Activated T-helper 2 cell treated with anti-CD3 and anti-CD28 coated beads, Interferon-gamma antibody, Interleukin-2, Interleukin-4, amounts not matched to agents 10 μg/mL and 5 μg/mL and 100 μg/mL, durations not matched to agents 14 hours and 24 hours and 36 hours (primary cell): ENCODE data around the gene SOBP. TPM values are rescaled to one million over a fixed set of nuclear protein-coding genes. Genes with fewer than 3 reads are reported as not detected.
A peak's percentile ranks its signal among the peaks of the same experiment; 100 is the strongest.
"Not testable (repeated sequence)": the region's sequence is repeated elsewhere in the genome, so short reads cannot be mapped to it uniquely, and the experiment has no call there.

Experiments used
- DNase-seq: peaks from one replicate; pipeline ENCODE4 v3.0.0; 2021; ENCODE audit warnings: low spot score
- H3K27ac Mint-ChIP-seq: one replicate; pipeline ENCODE4 v1.8.0; 2021; ENCODE audit warnings: mixed read lengths
- H3K27me3 Mint-ChIP-seq: one replicate; pipeline ENCODE4 v1.8.0; 2021; ENCODE audit warnings: low read depth, mixed read lengths
- H3K36me3 Mint-ChIP-seq: one replicate; pipeline ENCODE4 v1.8.0; 2021; ENCODE audit warnings: low read depth, mixed read lengths
- H3K4me1 Mint-ChIP-seq: one replicate; pipeline ENCODE4 v1.8.0; 2021; ENCODE audit warnings: low read depth, mixed read lengths
- H3K4me3 Mint-ChIP-seq: one replicate; pipeline ENCODE4 v1.8.0; 2021; ENCODE audit warnings: low read depth, mild to moderate bottlenecking, moderate library complexity, mixed read lengths
- H3K9me3 Mint-ChIP-seq: one replicate; pipeline ENCODE4 v1.8.0; 2021; ENCODE audit warnings: mixed read lengths
- intact Hi-C: fragments of 100-400 bp; cut with micrococcal nuclease; formaldehyde crosslinking; loops from one replicate; pipeline ENCODE4 v1.15.1; 2023
- total RNA-seq: library from RNA; stranded (reverse); gene quantifications from 2 replicates; pipeline ENCODE4 v1.2.3, GENCODE V29; 2022

Gene SOBP
- total RNA-seq, 1 donor from 2014 or later, result 0.18 TPM

DNA sequence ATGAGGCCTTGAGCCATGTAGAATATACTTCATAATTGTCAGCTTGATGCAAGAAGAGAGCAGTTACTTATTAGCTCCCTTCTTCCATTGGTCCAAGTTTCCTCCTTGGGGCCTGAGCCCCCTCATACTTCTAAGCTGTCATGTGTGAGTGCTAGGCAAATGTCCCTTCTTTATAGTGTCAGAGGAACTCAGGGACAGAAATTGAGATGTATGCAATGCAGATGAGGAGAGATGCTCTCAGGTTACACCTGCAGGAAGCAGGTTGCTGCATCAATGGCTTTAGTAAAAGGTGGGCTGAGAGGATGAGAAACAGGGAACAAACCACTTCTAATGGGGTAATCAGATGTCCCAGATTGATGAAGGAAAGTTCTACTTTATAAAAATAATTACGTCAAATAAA is 23.9 kb upstream of the SOBP start:
- intact Hi-C loops, result no loop called here
- DNase-seq, result no peak
- Mint-ChIP-seq H3K4me1 (no peaks in the 10 kb centered on the region), H3K4me3 (no peak overlapping the region), H3K27me3 (peaks cover 24% of the 10 kb centered on the region), H3K36me3 (no peaks in the 10 kb centered on the region), H3K27ac (no peak overlapping the region), H3K9me3 (no peaks in the 10 kb centered on the region)

DNA sequence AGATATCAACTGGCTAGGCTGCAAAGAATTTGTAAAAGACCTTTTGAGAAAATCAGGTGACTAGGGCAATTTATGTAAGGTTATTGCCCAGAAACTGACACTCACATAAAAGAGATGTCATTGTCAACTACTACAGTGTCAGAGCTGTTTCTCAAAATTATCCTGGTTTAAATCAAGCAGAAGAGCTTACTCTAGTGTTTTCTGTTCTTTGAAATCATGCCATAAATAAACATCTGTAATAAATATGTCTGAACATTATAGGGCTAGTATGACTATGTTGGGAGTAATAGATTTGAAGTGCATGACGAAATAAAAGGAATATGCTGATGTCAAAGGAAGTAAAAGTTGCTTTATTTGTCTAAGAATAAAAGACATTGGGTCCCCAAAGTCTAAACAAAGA is 19.6 kb upstream of the SOBP start:
- no peak overlapping the region for H3K4me3 Mint-ChIP-seq

DNA sequence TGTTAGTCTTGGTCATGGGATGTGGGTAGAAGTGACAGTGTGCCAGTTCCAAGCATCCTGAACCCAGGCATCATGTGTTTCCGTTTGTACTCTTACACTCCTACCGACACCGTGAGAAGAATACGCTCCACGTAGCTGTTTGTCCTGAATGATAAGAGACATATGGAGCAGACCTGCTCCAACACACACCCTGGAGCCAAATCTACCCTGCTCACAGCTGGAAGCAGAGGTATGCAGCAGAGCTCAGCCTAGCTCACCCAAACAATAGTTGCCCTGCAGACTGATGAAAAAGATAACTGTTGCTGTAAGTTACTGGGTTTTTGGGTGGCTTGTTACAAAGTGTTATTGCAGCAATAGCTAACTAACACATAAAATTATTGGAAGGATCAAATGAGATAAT is 16.3 kb upstream of the SOBP start:
- Mint-ChIP-seq H3K36me3 (no peaks in the 10 kb centered on the region), H3K4me3 (no peak overlapping the region), H3K27ac (no peak overlapping the region), H3K9me3 (no peaks in the 10 kb centered on the region), H3K4me1 (no peaks in the 10 kb centered on the region), H3K27me3 (peaks cover 25% of the 10 kb centered on the region)
- no peak for DNase-seq
- intact Hi-C loops, result no loop called here

More for the DNA sequence above, 19.6 kb upstream of the SOBP start:
- intact Hi-C loops, result no loop called here
- no peaks in the 10 kb centered on the region for H3K36me3 Mint-ChIP-seq
- no peaks in the 10 kb centered on the region for H3K4me1 Mint-ChIP-seq
- peaks cover 37% of the 10 kb centered on the region for H3K27me3 Mint-ChIP-seq
- DNase-seq, result no peak
- no peak overlapping the region for H3K27ac Mint-ChIP-seq
- no peaks in the 10 kb centered on the region for H3K9me3 Mint-ChIP-seq

DNA sequence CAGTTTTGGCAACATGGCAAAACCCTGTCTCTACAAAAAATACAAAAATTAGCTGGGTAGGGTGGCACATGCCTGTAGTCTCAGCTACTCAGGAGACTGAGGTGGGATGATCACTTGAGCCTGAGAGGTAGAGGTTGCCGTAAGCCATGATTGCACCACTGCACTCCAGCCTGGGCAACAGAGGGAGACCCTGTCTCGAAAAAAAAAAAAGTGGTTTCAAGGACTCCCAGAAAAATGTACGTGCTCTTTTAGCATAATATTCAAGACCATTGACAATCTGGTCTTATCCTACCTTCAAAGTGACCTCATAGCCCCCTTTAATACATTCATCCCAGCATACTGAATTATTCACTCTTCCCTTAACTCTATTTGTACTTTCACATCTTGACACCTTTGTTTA is 14.6 kb upstream of the SOBP start:
- H3K27me3 Mint-ChIP-seq, result peaks cover 28% of the 10 kb centered on the region
- intact Hi-C loops, H3K9me3 Mint-ChIP-seq, H3K36me3 Mint-ChIP-seq, H3K27ac Mint-ChIP-seq, H3K4me1 Mint-ChIP-seq, DNase-seq, H3K4me3 Mint-ChIP-seq: not testable (repeated sequence)

DNA sequence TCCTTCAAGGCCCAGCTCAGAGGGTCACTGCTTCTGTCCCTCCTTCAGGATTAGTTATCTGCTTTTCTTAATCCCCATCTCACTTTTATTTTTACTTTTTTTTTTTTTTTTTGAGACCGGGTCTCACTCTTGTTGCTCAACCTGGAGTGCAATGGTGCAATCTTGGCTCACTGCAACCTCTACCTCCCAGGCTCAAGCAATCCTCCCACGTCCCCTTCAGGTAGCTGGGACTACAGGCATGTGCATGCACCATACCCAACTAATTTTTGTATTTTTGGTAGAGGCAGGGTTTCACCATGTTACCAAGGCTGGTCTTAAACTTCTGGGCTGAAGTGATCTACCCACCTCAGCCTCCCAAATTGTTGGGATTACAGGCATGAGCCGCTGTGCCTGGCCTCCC is 14.1 kb upstream of the SOBP start:
- H3K27ac Mint-ChIP-seq, intact Hi-C loops, H3K4me3 Mint-ChIP-seq, H3K4me1 Mint-ChIP-seq, DNase-seq, H3K36me3 Mint-ChIP-seq, H3K9me3 Mint-ChIP-seq: not testable (repeated sequence)
- H3K27me3 Mint-ChIP-seq, result peaks cover 32% of the 10 kb centered on the region

DNA sequence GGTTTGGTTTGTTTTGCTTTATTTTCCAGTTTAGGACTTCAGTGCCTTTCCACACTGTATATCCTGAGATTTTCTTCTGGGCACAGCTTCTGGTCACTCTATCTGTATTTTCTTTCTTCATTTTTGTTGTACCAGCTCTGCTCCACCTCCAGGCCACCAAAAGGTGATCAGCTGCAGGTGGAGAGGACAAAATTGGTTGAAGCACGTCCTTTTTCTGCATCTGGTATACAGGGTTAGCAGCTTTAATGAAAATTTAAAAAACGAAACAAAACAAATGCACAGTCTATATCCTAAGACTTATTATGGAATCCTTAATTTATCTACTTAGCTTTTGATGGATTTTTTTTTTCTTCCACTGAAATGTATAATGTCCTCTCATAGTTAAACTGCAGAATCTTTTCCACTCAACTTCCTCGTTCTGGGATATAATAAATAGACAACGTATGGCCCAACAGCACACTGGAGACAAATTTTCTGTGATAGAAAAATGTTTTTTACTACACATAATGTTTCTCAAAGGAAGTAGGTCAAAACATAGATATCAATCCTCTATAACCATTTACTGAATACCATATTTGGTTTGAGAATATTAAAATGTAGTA is 10.7 kb upstream of the SOBP start:
- H3K27me3 Mint-ChIP-seq, result peaks cover 38% of the 10 kb centered on the region
- H3K27ac Mint-ChIP-seq, result no peak overlapping the region
- H3K4me1 Mint-ChIP-seq, result no peaks in the 10 kb centered on the region
- no peak overlapping the region for H3K4me3 Mint-ChIP-seq
- intact Hi-C loops, result no loop called here
- H3K9me3 Mint-ChIP-seq, result no peaks in the 10 kb centered on the region
- DNase-seq, result no peak
- H3K36me3 Mint-ChIP-seq, result no peaks in the 10 kb centered on the region

DNA sequence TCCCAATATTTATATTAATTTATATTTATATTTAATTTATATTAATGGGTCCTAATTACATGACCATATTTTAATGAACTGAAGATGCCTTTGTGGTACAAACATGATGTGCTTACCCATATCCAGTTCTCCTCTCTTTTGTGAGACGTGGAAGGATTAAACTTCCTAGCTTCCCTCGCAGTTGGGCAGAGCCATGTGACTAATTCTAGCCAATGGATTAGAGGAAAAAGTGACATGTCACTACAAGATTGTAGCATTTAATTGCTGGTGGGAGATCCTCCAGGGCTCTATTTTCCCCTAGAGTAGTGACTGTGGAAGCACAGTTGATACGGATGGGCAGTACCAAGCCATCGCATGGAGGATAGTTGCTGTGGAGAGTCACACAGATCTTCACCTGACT is 4.8 kb upstream of the SOBP start:
- Mint-ChIP-seq H3K4me1 (peaks cover 12% of the 10 kb centered on the region), H3K27me3 (peaks cover 62% of the 10 kb centered on the region), H3K36me3 (no peaks in the 10 kb centered on the region), H3K27ac (no peak overlapping the region), H3K4me3 (no peak overlapping the region), H3K9me3 (no peaks in the 10 kb centered on the region)
- intact Hi-C loops, result loop anchor here (10.0 kb wide), 2 partner anchors 170 to 370 kb away; partner anchors contain the start of gene BEND3
- no peak for DNase-seq

DNA sequence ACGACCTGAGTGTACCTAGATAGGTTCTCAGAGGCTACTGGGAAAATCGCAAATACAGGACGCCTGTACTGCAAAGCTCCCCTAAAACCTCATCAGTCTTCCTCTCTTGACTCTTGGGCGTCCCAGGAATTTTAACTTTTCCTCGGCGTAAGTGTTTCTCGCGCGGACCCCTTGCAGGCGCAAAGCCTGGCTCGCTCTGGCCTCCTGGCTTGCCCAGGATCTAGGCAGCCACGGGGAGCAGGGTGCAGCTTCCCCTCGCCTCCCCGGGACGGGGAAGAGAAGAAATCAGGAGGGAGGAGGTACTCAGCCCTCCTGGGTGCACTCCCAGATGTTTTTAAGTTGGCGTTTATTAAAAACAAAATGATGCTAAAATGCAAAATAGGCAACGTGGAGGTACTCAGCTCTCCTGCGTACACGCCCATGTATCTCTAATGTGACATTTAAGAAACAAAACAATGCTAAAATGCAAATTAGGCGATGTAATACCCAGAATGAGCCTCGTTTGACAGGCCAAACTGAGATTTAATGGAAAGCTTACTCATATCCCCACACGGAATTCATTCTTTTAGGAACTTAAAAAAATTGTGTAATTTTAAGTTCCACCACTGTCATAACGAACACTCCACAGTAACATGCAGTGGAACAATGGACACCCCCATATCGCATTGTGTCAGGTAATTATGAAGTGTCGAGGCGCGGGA is 1.6 kb upstream of the SOBP start:
- Mint-ChIP-seq H3K9me3 (no peaks in the 10 kb centered on the region), H3K4me1 (peaks cover 20% of the 10 kb centered on the region), H3K4me3 (peak overlapping the region; percentile 88), H3K36me3 (no peaks in the 10 kb centered on the region), H3K27me3 (peaks cover 52% of the 10 kb centered on the region), H3K27ac (no peak overlapping the region)
- intact Hi-C loops, result loop anchor here (2.0 to 10.0 kb wide), 3 partner anchors 30 to 374 kb away; partner anchors contain the start of genes BEND3 and PDSS2
- DNase-seq, result no peak

DNA sequence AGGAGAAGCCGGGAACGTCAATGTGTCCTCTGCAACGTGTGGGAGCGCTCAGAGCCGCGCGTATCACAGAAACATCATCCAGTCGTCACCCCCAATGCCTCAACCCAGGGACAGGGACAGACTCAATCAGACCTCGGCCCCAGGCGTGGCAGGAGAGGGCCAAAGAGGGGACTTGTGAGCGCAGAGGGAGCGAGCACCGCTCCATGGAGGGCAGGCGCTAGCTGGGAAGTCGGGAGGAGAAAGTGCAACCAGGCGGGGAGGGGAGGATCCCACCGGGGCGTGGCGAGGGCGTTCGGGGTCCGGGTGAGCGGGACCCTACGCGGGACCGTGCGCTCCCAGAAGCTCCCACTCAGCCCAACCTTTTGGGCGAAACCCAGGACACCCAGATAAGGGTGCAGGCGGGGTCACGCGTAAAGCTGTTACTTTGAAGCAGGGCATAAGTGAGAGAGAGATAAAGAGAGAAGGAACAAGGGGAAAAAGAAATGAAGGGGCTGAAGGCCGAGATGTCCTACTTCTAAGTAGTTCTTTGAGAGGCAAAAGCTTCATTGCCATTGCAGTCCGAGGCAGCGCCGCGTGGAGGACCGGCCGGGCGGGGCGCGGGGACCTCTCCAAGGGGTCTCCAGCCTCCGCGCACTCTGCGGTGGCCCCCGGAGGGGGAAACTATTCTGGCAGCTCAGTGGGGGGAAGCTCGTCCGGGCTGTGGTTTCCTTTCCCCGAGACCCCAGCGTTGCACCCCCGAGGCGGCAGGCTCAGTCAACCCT is 862 bp upstream of the SOBP start:
- intact Hi-C loops, result loop anchor here (2.0 to 10.0 kb wide), 3 partner anchors 30 to 374 kb away; partner anchors contain the start of genes BEND3 and PDSS2
- peaks cover 20% of the 10 kb centered on the region for H3K4me1 Mint-ChIP-seq
- no peak overlapping the region for H3K27ac Mint-ChIP-seq
- peaks cover 47% of the 10 kb centered on the region for H3K27me3 Mint-ChIP-seq
- no peaks in the 10 kb centered on the region for H3K9me3 Mint-ChIP-seq
- DNase-seq, result no peak
- peak overlapping the region; percentile 88 for H3K4me3 Mint-ChIP-seq
- H3K36me3 Mint-ChIP-seq, result no peaks in the 10 kb centered on the region

DNA sequence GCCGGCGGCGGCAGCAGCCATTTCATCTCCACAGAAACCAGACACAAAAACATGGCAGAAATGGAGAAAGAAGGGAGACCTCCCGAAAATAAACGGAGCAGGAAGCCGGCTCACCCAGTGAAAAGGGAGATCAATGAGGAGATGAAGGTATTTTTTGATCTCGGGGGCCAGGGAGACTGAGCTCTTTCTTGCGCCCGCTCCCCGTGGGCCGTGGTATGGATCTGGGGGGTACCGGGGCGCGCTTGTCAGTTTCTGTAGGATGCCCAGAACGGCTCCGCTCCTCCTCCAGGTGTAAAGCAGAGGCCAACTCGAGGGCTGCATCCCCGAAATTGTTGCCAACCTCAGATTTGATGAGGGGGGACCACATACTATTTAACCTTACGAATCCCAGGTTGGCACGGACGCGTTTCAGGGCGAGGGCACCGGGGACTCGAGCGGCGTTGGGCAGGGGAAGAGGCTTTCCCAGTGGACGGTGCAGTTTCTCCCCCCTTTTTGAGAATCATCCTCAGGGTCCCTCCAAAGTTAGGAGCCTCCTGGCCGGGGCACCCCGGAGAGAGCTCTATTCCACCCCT is 735 bp downstream of the SOBP start:
- H3K27ac Mint-ChIP-seq, result no peak overlapping the region
- H3K4me1 Mint-ChIP-seq, result peaks cover 20% of the 10 kb centered on the region
- no peak for DNase-seq
- H3K4me3 Mint-ChIP-seq, result peak overlapping the region; percentile 80
- H3K9me3 Mint-ChIP-seq, result no peaks in the 10 kb centered on the region
- peaks cover 47% of the 10 kb centered on the region for H3K27me3 Mint-ChIP-seq
- no peaks in the 10 kb centered on the region for H3K36me3 Mint-ChIP-seq
- intact Hi-C loops, result loop anchor here (5.0 to 10.0 kb wide), 3 partner anchors 144 to 672 kb away; no protein-coding TSS in a partner anchor

DNA sequence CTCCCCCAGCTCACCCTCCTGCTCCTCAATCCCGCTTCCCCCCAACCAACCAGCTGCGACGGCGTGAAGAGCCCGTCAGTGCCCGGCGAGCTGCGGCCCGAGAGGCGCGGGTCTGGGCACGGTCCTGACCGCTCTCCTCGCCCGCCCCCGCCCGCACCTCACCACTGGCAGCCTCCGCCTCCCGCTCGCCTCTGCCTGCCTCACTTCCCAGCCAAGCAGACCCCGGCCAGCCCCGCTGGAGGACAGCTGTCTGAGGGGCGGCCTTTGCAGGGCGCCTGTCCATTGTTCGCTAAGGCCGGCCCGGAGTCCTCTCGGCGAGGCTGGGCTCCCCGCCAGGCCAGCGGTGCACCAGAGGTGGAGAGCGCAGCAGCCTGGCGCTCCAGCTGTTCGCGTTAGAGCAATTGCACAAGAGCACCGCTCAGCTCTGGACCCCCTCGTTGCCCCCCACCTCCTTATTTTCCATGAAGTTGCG is 1.3 kb downstream of the SOBP start:
- peaks cover 20% of the 10 kb centered on the region for H3K4me1 Mint-ChIP-seq
- H3K27me3 Mint-ChIP-seq, result peaks cover 49% of the 10 kb centered on the region
- H3K9me3 Mint-ChIP-seq, result no peaks in the 10 kb centered on the region
- intact Hi-C loops, result loop anchor here (5.0 to 10.0 kb wide), 3 partner anchors 144 to 671 kb away; no protein-coding TSS in a partner anchor
- no peaks in the 10 kb centered on the region for H3K36me3 Mint-ChIP-seq
- no peak for DNase-seq
- H3K4me3 Mint-ChIP-seq, result peak overlapping the region; percentile 80
- H3K27ac Mint-ChIP-seq, result no peak overlapping the region

DNA sequence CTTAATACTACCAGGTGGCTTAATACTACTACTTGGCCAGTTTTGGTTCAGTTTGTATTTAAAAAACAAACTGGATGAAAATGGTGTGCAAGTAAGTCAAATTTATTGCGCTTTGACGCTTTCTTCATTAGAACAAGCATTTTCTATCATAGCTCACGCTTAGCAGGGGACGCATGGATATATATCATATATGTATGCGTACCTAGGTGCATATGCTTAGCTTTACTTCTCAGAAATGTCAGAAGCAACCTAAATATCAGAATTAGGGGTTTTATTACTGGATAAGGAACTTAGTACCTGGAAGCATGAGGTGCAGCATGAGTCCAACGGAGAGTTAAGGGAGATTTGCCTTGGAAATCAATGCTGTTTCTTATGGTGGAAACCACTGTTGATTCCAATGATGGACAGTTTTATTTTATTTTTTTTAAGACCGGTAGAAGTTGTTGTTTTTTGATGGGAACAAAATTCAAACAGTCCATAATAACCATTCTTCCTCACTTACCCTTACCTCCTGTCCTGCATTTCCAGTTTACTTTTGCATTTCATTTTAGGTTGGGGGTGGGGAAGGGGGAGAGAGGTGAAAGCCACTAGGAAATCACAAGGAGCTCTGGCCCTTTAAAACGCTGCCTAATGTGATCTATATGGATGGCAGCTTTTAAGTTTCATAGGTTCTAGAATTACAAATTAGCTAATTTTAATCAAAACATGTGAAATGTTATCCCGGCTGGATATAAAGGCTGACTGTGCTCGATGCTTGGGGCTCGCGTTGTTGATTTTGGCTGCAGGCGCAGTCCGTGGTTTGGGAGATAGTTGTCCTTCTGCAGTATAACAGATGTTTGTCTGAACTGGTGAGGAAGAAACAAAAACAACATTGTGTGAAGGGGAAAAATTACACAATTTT is 2.1 kb downstream of the SOBP start:
- peaks cover 20% of the 10 kb centered on the region for H3K4me1 Mint-ChIP-seq
- H3K27me3 Mint-ChIP-seq, result peaks cover 53% of the 10 kb centered on the region
- peak overlapping the region; percentile 80 for H3K4me3 Mint-ChIP-seq
- no peaks in the 10 kb centered on the region for H3K9me3 Mint-ChIP-seq
- DNase-seq, result no peak
- H3K27ac Mint-ChIP-seq, result no peak overlapping the region
- intact Hi-C loops, result loop anchor here (5.0 to 10.0 kb wide), 3 partner anchors 143 to 670 kb away; no protein-coding TSS in a partner anchor
- no peaks in the 10 kb centered on the region for H3K36me3 Mint-ChIP-seq
